Ectodermal cell (in vitro differentiated cells): Measurements from ENCODE around the gene VANGL1.

Source experiments
- H3K27ac ChIP-seq: 2 replicates; pipeline ENCODE4 v1.7.0; 2013; ENCODE audit warnings: mild to moderate bottlenecking, low read depth, low read length; ENCODE audit not compliant: insufficient read depth, poor library complexity, severe bottlenecking
- H3K27me3 ChIP-seq: 2 replicates; pipeline ENCODE4 v1.7.0; 2013; ENCODE audit warnings: mild to moderate bottlenecking, low read length; ENCODE audit not compliant: insufficient read depth, control insufficient read depth, poor library complexity, severe bottlenecking
- H3K36me3 ChIP-seq: one replicate; pipeline ENCODE4 v1.7.0; 2013; ENCODE audit warnings: low read length; ENCODE audit not compliant: control insufficient read depth, insufficient read depth
- H3K4me1 ChIP-seq: one replicate; pipeline ENCODE4 v1.7.0; 2013; ENCODE audit warnings: low read length; ENCODE audit not compliant: control insufficient read depth, insufficient read depth
- H3K4me3 ChIP-seq: 2 replicates; pipeline ENCODE4 v1.7.0; 2013; ENCODE audit warnings: low read depth, low read length, control low read depth; ENCODE audit not compliant: insufficient read depth
- H3K9me3 ChIP-seq: 2 replicates; pipeline ENCODE4 v1.7.0; 2013; ENCODE audit warnings: mild to moderate bottlenecking, low read length, moderate library complexity; ENCODE audit not compliant: control insufficient read depth
- WGBS, 2 experiments: methylation state at CpG; one replicate each; pipeline ENCODE4 v1.1.7; 2013; ENCODE audit warnings: missing lambda C conversion rate in 2 of 2; 5-methylcytosine and 5-hydroxymethylcytosine counted together

VANGL1 gene

GRCh38 chr1:115677182-115677555 is 35.4 kb downstream of the VANGL1 start:
- H3K9me3 ChIP-seq = no peaks in the 10 kb centered on the region
- no peaks in the 10 kb centered on the region for H3K27me3 ChIP-seq
- H3K4me1 ChIP-seq = peaks cover 18% of the 10 kb centered on the region
- H3K27ac ChIP-seq = peak overlapping the region; percentile 94
- H3K4me3 ChIP-seq = no peak overlapping the region
- H3K36me3 ChIP-seq = no peaks in the 10 kb centered on the region
- WGBS, 2 experiments = 65 to 70% methylated on average over 3 of the region's 3 CpGs

- Histone ChIP-seq H3K9me3 (no peaks in the 10 kb centered on the region), H3K27me3 (no peaks in the 10 kb centered on the region), H3K4me1 (peaks cover 18% of the 10 kb centered on the region), H3K36me3 (no peaks in the 10 kb centered on the region), H3K4me3 (no peak overlapping the region), H3K27ac (peak overlapping the region; percentile 94)
- 100% methylated on average over 1 of the region's 1 CpG for WGBS, 2 experiments
Observed at GRCh38 chr1:115677565-115677964, 35.8 kb downstream of the VANGL1 start.

- H3K4me1 ChIP-seq = peaks cover 18% of the 10 kb centered on the region
- H3K27ac ChIP-seq = no peak overlapping the region
- H3K36me3 ChIP-seq = no peaks in the 10 kb centered on the region
- H3K4me3 ChIP-seq = no peak overlapping the region
- WGBS, 2 experiments = 79 to 83% methylated on average over 5 of the region's 5 CpGs
- H3K27me3 ChIP-seq = no peaks in the 10 kb centered on the region
- no peaks in the 10 kb centered on the region for H3K9me3 ChIP-seq
Observed at GRCh38 chr1:115678141-115678540, 36.4 kb downstream of the VANGL1 start.

- no peaks in the 10 kb centered on the region for H3K9me3 ChIP-seq
- H3K4me3 ChIP-seq = no peak overlapping the region
- WGBS, 2 experiments = 87 to 90% methylated on average over 8 of the region's 8 CpGs
- no peaks in the 10 kb centered on the region for H3K27me3 ChIP-seq
- no peak overlapping the region for H3K27ac ChIP-seq
- H3K36me3 ChIP-seq = no peaks in the 10 kb centered on the region
- peaks cover 18% of the 10 kb centered on the region for H3K4me1 ChIP-seq
Observed at GRCh38 chr1:115679141-115679611, 37.4 kb downstream of the VANGL1 start.

GRCh38 chr1:115680730-115681111 is 39.0 kb downstream of the VANGL1 start:
- Histone ChIP-seq H3K27me3 (no peaks in the 10 kb centered on the region), H3K9me3 (no peaks in the 10 kb centered on the region), H3K27ac (no peak overlapping the region), H3K4me1 (peaks cover 18% of the 10 kb centered on the region), H3K4me3 (no peak overlapping the region), H3K36me3 (no peaks in the 10 kb centered on the region)
- WGBS, 2 experiments = 94 to 95% methylated on average over 5 of the region's 5 CpGs

- H3K4me3 ChIP-seq = no peak overlapping the region
- H3K36me3 ChIP-seq = no peaks in the 10 kb centered on the region
- H3K4me1 ChIP-seq = peaks cover 6% of the 10 kb centered on the region
- no peaks in the 10 kb centered on the region for H3K27me3 ChIP-seq
- 96 to 100% methylated on average over 4 of the region's 4 CpGs for WGBS, 2 experiments
- no peak overlapping the region for H3K27ac ChIP-seq
- no peaks in the 10 kb centered on the region for H3K9me3 ChIP-seq
Observed at GRCh38 chr1:115682792-115683191, 41.0 kb downstream of the VANGL1 start.

GRCh38 chr1:115685029-115685705 is 43.4 kb downstream of the VANGL1 start:
- H3K27me3 ChIP-seq = no peaks in the 10 kb centered on the region
- H3K4me3 ChIP-seq = no peak overlapping the region
- no peaks in the 10 kb centered on the region for H3K9me3 ChIP-seq
- no peaks in the 10 kb centered on the region for H3K36me3 ChIP-seq
- no peak overlapping the region for H3K27ac ChIP-seq
- 88 to 92% methylated on average over 14 of the region's 14 CpGs for WGBS, 2 experiments
- no peaks in the 10 kb centered on the region for H3K4me1 ChIP-seq

- Histone ChIP-seq H3K27ac (no peak overlapping the region), H3K4me1 (no peaks in the 10 kb centered on the region), H3K27me3 (no peaks in the 10 kb centered on the region), H3K9me3 (no peaks in the 10 kb centered on the region), H3K36me3 (no peaks in the 10 kb centered on the region), H3K4me3 (no peak overlapping the region)
- WGBS, 2 experiments = 79% methylated on average over 2 of the region's 3 CpGs; no CpG with 5 or more reads in 1 of the 2 experiments
Observed at GRCh38 chr1:115687744-115688143, 46.0 kb downstream of the VANGL1 start.

- Histone ChIP-seq H3K27ac (no peak overlapping the region), H3K9me3 (no peaks in the 10 kb centered on the region), H3K4me1 (no peaks in the 10 kb centered on the region), H3K36me3 (no peaks in the 10 kb centered on the region), H3K27me3 (no peaks in the 10 kb centered on the region), H3K4me3 (no peak overlapping the region)
- WGBS, 2 experiments = 93 to 95% methylated on average over 7 to 8 of the region's 8 CpGs
Observed at GRCh38 chr1:115690972-115691371, 49.2 kb downstream of the VANGL1 start.

- WGBS, 2 experiments = 97% methylated on average over 4 of the region's 4 CpGs
- no peaks in the 10 kb centered on the region for H3K4me1 ChIP-seq
- no peak overlapping the region for H3K4me3 ChIP-seq
- no peak overlapping the region for H3K27ac ChIP-seq
- no peaks in the 10 kb centered on the region for H3K27me3 ChIP-seq
- H3K9me3 ChIP-seq = no peaks in the 10 kb centered on the region
- no peaks in the 10 kb centered on the region for H3K36me3 ChIP-seq
Observed at GRCh38 chr1:115692224-115692623, 50.5 kb downstream of the VANGL1 start.
